Ovary (tissue), 3 donors: ENCODE measurements around the gene CLDN11.

Source experiments
- CTCF ChIP-seq, 3 donors: fragments of 450-650 bp in 2 of 3; fragments of 200-600 bp in 1 of 3; IDR thresholded peaks; one replicate each; pipeline versions ENCODE4 v1.5.1 to v1.8.0; 2016 to 2022; ENCODE audit warnings: antibody characterized with exemption in 3 of 3, mild to moderate bottlenecking in 1 of 3
- EP300 ChIP-seq: sonication (generic); formaldehyde crosslinking; IDR thresholded peaks from one replicate; pipeline ENCODE4 v1.6.1; 2017; ENCODE audit warnings: antibody characterized with exemption
- POLR2A ChIP-seq: fragments of 450-650 bp; IDR thresholded peaks from one replicate; pipeline ENCODE4 v1.6.1; 2017; ENCODE audit warnings: antibody characterized with exemption, mild to moderate bottlenecking, moderate library complexity
- donor health status: DM: no; HTN: no; CAD: no.

DNA sequence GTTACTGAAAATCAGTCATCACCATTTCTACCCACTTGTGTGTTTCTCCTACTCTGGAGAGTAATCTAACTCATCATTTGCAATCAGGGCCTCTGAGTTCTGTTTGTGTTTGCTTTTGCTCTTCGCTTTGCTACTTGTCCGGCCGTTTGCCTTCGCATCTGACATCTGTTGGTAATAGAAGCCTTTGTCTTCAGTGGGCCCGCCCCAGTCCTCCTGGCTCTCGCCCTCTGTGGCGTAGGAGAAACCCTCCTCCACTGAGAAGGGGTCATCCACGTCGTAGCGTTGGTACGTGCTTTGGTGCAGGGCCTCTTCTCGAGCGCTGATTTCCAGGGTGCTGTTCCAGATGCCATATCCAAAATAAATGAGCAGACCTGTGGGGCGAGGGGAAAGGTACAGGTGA lies 48.3 kb downstream of the CLDN11 start:
- no peak for TF ChIP-seq CTCF (IDR thresholded peaks at IDR 0.05)
- TF ChIP-seq POLR2A: no peak
- no peak for TF ChIP-seq EP300
